HG02759 (cell line): ENCODE data around the gene KRTAP9-6.
"Not testable (repeated sequence)": the region's sequence is repeated elsewhere in the genome, so short reads cannot be mapped to it uniquely, and the experiment has no call there.

Experiments
- ATAC-seq: cut with Tn5 transposase; IDR thresholded peaks from one replicate; pipeline ENCODE4 v1.9.1; 2021; ENCODE audit warnings: mild to moderate bottlenecking, moderate library complexity; ENCODE audit not compliant: unreplicated experiment

The KRTAP9-6 gene

GRCh38 chr17:41271323-41271722, 6.1 kb downstream of the KRTAP9-6 start:
- ATAC-seq = not testable (repeated sequence)

GRCh38 chr17:41271858-41272257, 6.7 kb downstream of the KRTAP9-6 start:
- no peak for ATAC-seq

DNA sequence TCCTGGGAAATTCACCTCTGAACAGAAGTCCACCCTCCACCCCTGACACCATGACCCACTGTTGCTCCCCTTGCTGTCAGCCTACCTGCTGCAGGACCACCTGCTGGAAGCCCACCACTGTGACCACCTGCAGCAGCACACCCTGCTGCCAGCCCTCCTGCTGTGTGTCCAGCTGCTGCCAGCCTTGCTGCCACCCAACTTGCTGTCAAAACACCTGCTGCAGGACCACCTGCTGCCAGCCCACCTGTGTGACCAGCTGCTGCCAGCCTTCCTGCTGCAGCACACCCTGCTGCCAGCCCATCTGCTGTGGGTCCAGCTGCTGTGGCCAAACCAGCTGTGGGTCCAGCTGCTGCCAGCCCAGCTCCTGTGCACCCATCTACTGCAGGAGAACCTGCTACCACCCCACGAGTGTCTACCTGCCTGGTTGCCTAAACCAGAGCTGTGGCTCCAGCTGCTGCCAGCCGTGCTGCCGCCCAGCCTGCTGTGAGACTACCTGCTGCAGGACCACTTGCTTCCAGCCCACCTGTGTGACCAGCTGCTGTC, 10.5 kb downstream of the KRTAP9-6 start, which contains the start of gene KRTAP9-7:
Gene KRTAP9-7 (plus strand): TSS at position 51 of the 543 bp plus-strand sequence. CDS start 0 bp downstream, at position 51.
- ATAC-seq = not testable (repeated sequence)

- no peak for ATAC-seq
Observed at GRCh38 chr17:41278176-41278955, 13.2 kb downstream of the KRTAP9-6 start.

DNA sequence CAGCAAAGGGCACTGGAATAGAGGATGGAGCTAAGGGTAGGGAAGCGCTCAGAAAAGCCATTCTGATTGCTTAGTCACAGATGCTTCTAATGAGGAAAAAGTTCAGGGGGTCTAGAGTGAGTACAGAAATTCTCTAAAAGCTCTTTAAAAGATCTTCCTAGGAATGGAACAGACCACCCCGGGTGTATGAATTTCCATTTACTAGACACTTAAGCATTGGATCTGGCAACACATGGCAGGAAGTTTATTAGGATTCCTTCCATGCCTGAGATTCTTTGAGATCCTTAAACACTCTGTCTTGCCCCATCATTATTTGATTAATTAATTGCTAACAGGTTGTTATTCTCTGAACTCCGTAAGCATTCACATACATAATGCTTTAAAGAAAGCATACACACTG, 18.9 kb downstream of the KRTAP9-6 start:
- ATAC-seq = no peak

- no peak for ATAC-seq
Observed at GRCh38 chr17:41284546-41284945, 19.4 kb downstream of the KRTAP9-6 start.

DNA sequence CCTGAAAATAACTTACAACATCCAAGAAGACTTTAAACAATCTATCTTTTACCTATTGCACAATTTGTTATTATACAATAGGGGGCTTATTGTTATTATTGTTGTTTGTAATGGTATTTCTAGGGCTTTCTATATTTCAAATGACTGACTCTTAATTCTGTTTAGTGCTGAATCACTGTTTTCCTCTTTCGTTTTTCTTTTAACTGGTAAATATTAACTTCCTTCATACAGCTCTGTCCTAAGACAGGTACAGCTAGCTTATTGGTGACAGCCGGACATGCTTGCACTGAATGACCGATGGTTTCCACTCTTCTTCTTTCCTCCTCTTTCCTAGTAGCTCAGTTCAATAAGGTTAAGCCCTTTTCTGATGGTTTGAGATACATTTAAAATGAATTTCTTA, 21.9 kb downstream of the KRTAP9-6 start:
- no peak for ATAC-seq

DNA sequence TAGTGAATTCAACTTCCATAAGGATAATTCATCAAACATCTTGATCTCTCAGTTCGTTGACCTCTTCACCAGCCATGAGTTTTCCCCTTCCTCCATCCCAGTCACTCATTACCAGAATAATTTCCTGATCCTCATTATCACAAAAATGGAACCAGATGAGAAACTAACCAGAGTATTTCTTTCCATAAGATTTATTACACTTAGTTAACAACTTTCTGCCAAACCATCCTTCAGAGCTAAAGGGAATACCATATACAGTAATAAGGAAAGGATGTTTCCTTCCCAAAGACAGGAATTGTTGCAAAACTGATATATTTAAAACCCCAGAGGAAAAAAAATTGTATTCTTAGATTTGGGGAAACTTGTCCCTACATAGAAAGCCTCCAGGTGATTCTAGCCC, 28.8 kb downstream of the KRTAP9-6 start:
- ATAC-seq = no peak

- no peak for ATAC-seq
Observed at GRCh38 chr17:41296846-41297245, 31.7 kb downstream of the KRTAP9-6 start.

- no peak for ATAC-seq
Observed at GRCh38 chr17:41298458-41299135, 33.4 kb downstream of the KRTAP9-6 start.

GRCh38 chr17:41301204-41301790, 36.1 kb downstream of the KRTAP9-6 start:
- no peak for ATAC-seq

- ATAC-seq = no peak
Observed at GRCh38 chr17:41301916-41302901, 37.0 kb downstream of the KRTAP9-6 start, which contains the start of gene KRTAP29-1. Gene KRTAP29-1 (minus strand): TSS chr17:41302851. CDS start chr17:41302851, 0 bp downstream.

GRCh38 chr17:41302981-41303380, 37.8 kb downstream of the KRTAP9-6 start:
- ATAC-seq = no peak

- no peak for ATAC-seq
Observed at GRCh38 chr17:41304091-41304490, 38.9 kb downstream of the KRTAP9-6 start.

DNA sequence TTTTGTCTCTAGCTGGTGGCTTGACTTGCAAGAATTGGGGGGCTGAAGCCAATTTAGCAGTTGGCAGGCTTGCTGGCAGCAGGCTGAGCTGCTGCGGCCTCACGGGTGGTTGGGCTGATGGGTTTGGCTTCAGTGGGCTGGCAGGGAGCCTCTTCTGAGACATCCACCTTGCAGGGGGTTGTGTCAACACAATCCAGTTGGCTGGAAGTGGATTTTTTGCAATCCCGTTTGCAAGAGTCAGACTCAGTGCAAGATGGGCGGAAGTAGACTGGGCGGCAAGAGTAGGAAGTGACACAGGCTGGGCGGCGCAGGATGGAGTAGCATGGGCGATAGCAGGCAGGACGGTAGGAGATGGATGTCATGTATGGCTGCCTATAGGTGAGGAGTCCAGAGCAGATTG, 42.5 kb downstream of the KRTAP9-6 start:
- ATAC-seq = no peak

GRCh38 chr17:41308251-41308917, 43.2 kb downstream of the KRTAP9-6 start:
- peak; percentile 60 for ATAC-seq

GRCh38 chr17:41308918-41309359, 43.8 kb downstream of the KRTAP9-6 start, which contains the start of gene KRTAP16-1:
Gene KRTAP16-1 (minus strand): TSS chr17:41309309. CDS start chr17:41309253, 56 bp downstream.
- ATAC-seq = peak; percentile 30

- no peak for ATAC-seq
Observed at GRCh38 chr17:41311111-41311510, 45.9 kb downstream of the KRTAP9-6 start.

- ATAC-seq = no peak
Observed at GRCh38 chr17:41315204-41315794, 50.1 kb downstream of the KRTAP9-6 start, which contains the start of gene KRTAP17-1. Gene KRTAP17-1 (minus strand): TSS chr17:41315710. CDS start chr17:41315650, 60 bp downstream.
